ENCODE data around the gene ZIC4.

ZIC4 gene

GRCh38 chr3:147417551-147418295 is 11.4 kb upstream of the ZIC4 start:
- no peak for DNase-seq

DNA sequence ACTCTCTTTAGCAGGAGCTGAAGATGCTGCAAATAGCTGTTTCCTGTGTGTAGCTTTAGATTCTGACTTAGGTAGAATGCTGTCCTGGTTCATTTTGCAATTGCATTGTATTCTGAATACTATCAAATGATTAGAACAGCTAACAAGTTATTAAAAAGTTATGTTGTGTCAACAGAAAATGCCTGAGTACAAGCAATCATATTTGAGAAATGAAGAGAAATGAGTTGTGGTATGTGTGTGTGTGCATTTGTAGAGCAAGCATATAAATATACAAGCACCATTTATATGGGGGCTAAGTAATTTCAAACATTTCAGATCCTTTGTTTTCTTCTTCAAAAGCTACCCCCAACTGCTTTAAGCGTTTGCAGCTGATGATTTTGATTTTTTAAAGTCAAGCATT is 10.6 kb upstream of the ZIC4 start:
- no peak for DNase-seq

- no peak for DNase-seq
Measured at GRCh38 chr3:147415874-147416273, 9.5 kb upstream of the ZIC4 start.

DNA sequence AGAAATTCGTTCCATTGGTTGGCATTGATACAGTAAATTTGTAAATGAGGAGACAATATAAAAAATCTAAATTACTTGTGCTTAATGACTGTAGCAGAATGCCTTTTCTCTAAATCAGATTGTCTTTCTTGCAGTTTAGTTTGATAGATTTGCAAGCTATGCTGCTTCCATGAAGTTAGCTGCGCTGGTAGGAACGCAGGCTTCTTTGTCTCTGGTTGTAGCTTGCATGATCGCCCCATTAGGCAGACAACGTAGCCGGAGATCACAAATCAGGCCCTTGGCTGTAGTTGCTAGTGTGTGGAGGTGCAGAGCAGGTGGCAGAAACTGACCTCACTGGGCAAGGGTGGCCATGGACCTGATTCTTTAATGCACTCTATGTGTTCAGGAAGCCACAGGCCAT is 8.9 kb upstream of the ZIC4 start:
- DNase-seq = no peak

DNA sequence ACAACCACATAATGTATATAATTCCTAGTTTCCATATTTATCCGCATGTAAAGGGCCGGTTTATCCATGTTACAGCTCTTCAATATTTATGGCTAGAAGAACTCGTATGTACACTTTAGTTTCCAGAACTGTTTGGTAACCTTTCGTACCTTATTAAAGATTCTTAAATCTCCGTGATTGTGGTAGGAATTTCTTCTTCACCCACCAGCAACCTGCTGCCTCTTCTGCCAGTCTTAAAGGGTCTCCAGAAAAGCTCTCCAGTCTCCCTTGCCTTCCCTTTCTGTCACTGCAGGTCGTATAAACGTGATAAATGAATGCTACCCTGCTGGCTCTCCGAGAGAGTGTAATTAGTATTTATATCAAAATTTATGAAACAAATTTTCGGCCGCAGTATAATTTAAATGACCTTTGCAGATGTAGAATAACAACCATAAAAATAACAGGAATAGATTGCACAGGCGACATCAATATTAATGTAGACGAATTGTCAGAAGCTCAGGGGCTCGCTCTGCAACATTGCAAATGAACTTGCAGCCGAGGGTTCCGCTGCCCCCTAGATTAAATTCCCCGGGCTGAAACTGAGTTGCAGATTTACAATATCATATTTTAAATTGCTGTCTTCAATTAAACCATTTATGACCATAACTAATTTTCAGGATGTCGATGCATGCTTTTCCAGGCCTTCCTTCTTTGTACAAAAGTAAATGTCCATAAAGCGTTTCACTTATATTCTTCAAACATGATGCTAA is 8.2 kb upstream of the ZIC4 start:
- no peak for DNase-seq

GRCh38 chr3:147413686-147414389 is 7.5 kb upstream of the ZIC4 start:
- DNase-seq = no peak

DNA sequence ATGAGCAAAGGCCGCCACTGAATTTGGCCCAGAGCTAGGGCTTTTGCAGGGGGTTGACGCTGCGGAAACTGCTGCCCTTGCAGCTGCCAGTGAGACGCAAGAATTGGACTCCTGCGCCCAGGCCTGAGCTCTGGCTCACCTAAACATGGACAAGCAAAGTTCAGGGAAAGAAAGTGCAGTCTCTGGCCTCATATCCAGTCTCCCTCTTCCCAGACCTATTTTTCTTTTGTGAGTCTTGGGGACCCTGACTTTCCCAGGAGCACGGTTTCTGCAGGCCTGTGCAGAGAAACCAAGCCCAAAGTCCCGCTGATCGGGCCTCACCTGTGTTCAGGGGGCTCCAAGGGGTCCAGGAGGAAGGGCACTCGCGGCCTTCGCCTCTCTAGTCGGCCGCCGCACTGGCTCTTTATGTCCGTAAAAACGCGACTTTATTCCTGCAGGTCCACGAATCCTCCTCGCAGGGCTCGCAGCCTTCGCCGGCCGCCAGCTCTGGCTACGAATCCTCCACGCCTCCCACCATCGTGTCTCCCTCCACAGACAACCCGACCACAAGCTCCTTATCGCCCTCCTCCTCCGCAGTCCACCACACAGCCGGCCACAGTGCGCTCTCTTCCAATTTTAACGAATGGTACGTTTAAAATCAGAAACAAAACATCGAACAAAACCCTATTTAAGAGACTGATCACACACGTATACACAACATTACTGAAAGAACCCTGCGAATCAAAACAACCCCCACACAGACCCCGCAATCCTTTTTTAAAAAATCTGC is 6.8 kb upstream of the ZIC4 start:
- DNase-seq = no peak

GRCh38 chr3:147412261-147412916 is 6.0 kb upstream of the ZIC4 start:
- DNase-seq = no peak

DNA sequence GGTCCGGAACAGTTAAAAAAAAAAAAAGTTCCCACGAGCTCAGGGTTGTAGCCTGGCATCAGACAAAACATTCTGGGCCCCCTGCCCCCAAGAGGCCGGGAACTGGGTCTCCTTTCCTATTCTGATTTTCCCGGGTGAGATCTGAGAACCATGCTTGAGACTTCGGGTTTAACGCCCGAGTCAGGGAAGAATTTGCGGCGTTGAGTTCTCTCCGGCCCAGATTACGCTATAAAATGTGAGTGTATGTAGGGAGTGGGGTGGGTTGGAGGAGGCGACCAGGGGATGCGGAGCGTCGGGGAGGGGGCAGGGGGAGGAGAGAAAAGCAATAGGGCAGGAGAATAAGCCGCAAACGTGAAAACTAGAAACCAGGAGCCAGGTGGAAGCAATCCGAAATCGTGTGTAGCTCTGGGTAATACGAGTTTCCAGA is 5.5 kb upstream of the ZIC4 start:
- no peak for DNase-seq

DNA sequence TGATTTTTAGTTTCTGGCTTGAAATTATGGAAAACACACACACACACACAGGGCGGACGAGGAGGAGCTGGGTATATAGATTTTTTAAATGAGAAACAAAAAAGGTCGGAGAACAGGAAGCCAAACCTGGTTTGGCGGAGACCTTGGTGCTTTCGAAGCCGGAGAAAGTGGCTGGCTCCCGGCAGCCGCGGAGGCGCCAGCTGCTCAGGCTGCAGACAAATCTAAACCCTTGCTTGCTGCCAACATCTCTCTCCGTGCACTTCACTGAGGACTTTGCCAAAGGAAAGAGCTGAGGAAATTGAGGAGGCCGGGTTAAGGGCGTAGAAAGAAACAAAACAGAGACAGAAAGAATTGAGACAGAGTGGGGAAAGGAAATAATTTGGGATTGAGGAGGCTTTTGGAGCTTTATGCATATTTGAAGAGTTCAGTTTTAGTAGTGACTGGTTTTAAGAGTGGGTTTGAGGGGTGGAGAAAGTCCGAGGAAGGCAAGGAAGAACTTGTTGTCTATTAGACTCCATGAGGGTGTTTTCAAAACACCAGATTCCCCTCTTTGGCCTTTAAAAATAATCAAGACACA is 5.0 kb upstream of the ZIC4 start:
- no peak for DNase-seq

DNA sequence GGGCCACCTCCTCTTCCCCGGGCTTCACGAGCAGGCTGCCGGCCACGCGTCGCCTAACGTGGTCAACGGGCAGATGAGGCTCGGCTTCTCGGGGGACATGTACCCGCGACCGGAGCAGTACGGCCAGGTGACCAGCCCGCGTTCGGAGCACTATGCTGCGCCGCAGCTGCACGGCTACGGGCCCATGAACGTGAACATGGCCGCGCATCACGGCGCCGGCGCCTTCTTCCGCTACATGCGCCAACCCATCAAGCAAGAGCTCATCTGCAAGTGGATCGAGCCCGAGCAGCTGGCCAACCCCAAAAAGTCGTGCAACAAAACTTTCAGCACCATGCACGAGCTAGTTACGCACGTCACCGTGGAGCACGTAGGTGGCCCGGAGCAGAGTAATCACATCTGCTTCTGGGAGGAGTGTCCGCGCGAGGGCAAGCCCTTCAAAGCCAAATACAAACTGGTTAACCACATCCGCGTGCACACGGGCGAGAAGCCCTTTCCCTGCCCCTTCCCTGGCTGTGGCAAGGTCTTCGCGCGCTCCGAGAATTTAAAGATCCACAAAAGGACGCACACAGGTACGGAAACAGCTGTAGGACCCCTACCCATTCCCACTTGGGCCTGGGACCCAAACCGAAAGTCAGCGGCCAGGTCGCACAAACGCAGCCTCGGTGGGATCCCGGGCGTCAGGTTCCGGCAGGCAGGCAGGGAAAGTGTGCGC is 4.3 kb upstream of the ZIC4 start:
- no peak for DNase-seq

- no peak for DNase-seq
Measured at GRCh38 chr3:147410116-147410525, 3.8 kb upstream of the ZIC4 start.

DNA sequence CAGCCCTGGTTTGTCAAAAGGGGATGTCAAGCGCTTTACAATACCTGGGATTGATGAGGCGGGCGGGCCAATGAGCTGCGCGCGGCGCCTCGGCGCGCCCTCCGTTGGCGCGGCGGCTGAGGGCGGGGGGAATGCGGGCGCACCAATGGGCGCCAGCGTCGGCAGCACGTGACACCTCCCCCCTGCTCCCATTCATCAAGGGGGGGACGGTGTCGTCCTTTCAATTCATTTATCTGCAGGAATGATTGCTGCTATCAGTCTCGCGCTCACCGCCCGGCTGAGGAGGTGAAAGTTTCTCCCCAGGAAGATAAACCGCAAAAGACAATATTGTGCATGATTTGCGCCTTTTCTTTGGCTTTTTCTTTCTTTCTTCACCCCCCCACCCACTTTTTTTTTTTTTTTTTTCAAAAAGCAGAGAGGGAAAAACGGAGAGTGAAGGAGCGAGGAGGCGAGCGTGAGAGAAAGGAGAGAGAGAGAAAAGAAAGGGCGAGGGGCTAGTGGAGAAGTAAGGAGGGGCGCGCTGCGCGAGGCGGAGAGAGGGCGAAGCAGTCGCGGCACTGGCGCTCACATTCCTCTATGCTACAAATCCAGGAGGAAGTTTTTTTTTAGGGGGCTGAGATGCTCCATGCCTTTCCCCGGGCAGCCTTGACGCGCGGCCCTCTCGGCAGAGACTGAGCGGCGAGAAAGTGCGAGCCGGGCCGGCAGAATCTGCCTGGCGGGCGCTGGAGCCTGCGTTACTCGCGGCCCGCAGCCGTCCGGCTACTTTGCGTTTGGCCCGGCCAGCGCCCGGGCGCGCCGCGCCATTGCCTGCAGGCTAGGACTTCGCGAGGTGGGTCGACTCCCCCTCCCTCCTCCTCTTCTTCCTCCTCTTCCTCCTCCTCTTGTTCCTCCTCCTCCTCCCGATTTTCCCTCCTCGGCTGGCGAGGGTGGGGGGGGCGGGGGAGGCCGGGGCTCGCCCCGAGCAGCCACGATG is 3.1 kb upstream of the ZIC4 start, which contains the start of gene ZIC1:
Gene ZIC1, plus strand, starts transcription at position 223 of the 973 bp plus-strand sequence. Its CDS starts 748 bp downstream, at position 971.
- no peak for DNase-seq

DNA sequence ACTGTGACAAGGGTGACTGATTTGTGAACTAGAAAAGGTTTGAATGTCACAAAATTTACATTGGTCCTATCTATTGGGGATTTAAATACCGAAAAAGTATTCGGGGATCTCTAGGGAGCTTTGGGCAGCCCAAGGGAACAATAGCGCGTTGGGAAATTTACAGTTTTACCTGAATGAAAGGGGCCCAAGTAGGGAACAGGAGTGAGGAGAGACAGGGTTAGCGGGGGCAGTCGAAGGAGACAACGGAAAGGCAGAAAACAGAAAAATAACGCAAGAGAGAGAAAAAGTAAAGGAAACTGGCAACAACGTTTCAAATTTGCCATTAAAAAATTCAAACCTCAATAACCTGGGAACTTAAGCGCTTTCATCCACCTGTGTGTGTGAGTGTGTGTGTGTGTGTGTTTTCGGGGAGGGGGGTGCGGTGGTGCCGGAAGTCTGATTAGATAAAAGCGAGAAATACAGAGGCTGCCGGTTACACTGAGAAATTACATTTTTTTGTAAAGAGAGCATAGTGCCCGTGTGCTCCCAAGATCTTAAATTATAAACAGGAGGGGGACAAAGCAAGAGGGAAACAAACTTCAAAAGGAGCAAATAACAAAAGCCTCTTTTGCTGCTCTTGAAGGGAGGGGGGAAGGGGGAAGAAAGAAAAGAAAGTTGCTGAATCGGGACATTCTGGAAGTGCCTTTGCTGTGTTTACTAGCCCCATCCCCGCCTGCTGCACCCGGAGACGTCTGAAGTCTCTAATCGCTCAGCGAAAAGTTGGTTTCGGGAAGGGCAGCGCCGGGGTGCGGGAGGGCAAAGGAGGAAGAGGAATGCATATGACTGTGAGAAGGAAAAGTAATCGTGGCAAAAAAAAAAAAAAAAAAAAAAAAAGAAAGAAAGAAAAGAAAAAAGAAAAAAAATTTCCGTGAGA is 2.1 kb upstream of the ZIC4 start:
- DNase-seq = no peak

DNA sequence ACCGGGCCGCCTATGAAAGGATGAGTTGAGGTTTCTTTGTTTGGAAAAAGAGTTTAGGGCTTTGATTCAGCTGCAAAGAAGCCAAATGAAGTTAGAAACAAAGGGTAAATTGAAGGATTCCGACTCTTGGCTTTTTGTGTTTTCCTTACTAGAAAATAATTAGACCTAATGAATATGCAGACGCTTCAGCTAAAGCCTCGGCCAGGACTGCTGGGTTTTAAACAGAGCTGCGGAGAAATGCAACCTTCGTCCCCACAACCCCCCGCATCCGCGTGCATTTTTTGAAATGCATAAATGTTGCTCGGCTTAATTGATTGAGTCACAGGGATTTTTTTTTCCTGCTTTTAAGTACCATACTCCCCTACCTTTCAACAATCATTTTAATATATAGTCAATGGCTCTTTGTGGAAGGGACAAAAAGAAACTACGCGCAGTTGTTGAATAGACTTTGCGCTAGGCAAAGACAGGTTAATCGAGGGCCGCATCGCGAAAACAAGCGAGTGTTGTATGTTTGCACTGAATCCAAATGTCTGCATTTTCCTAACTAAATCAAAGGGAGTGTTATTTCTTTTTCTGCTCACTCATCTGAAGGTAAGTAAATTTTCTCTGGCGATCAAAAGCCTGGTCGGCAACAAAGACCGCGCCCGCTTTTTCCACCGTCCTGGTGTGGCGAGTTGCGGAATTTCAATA is 1.3 kb upstream of the ZIC4 start:
- no peak for DNase-seq

GRCh38 chr3:147407114-147407497 is 763 bp upstream of the ZIC4 start:
- no peak for DNase-seq

DNA sequence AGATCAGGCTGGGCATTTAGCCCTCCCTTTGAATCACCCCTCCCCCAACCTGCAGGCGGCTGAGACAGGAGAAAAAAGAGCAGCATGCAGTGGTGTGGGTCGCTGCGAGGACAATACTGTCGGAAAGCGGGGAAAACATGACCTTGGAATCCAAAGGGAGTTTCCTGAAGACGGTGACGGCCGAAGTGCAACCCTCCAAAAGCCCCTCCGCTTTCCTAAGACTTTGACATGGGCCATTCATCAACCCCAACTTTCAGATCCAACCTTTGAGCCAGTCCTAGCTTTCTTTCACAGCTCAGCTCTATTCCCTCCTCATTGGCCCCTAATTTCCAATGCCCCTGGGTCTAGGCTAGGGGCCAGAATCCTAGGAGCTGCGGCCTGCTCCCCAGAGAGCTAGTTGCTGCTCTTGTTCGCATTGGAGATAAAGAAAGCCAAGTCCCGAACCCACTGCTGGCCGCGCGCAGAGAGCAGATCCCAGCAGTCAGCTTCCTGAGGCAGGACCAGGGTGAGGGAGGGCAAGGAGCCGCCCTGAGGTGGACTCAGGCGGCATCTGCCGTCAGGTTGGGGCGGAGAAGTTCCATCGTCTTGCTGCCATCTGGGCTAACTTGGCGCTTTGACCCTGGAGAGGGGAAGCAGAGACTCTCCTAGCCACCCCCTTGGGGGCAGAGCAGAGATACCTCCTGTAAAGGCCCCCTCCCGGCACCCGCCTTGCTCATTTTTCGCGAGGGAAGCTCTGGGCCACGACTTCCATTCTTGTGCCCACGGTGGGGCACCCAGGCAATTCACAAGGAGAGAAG is 914 bp downstream of the ZIC4 start:
- DNase-seq = no peak
